Left lung (tissue), 10 donors: ENCODE measurements around the gene ADGRA1. TPM values are rescaled to one million over a fixed set of nuclear protein-coding genes. Genes with fewer than 3 reads are reported as not detected.
A peak's percentile ranks its signal among the peaks of the same experiment; 100 is the strongest.

Experiments used
- ATAC-seq: fragments of 200-7000 bp; cut with Tn5 transposase; one replicate; pipeline ENCODE4 v1.9.1; 2020; ENCODE audit warnings: moderate library complexity
- DNase-seq, 4 donors: peaks; one replicate each; pipeline ENCODE4 v3.0.0-alpha.2; 2013 to 2020
- H3K27ac ChIP-seq, 2 donors: fragments of 200-600 bp; sonication (generic) in 1 of 2; one replicate each; pipeline versions ENCODE4 v1.5.0 to v1.8.0; 2020 to 2021
- H3K27me3 ChIP-seq, 2 donors: fragments of 200-600 bp; sonication (generic) in 1 of 2; one replicate each; pipeline versions ENCODE4 v1.5.0 to v1.8.0; 2020 to 2021
- H3K36me3 ChIP-seq, 2 donors: fragments of 200-600 bp; sonication (generic) in 1 of 2; one replicate each; pipeline versions ENCODE4 v1.5.0 to v1.8.0; 2020 to 2021
- H3K4me1 ChIP-seq, 2 donors: fragments of 200-600 bp; one replicate each; pipeline ENCODE4 v1.8.0; 2021
- H3K4me3 ChIP-seq, 2 donors: fragments of 200-600 bp; sonication (generic) in 1 of 2; one replicate each; pipeline versions ENCODE4 v1.5.0 to v1.8.0; 2020 to 2021; ENCODE audit warnings: mild to moderate bottlenecking in 1 of 2
- H3K9me3 ChIP-seq, 2 donors: fragments of 200-600 bp; sonication (generic) in 1 of 2; one replicate each; pipeline versions ENCODE4 v1.5.0 to v1.8.0; 2020 to 2021
- CTCF ChIP-seq, 2 donors: fragments of 200-600 bp; sonication (generic) in 1 of 2; IDR thresholded peaks; one replicate each; pipeline versions ENCODE4 v1.5.0 to v1.8.0; 2021; ENCODE audit warnings: antibody characterized with exemption in 2 of 2
- intact Hi-C, 2 donors: fragments of 100-400 bp; cut with DNase I; formaldehyde crosslinking; loops; one replicate each; pipeline versions ENCODE4 v1.11.2 to v1.14.2; 2022
- polyA plus RNA-seq, 6 donors: library from polyadenylated mRNA; unstranded; fragments of 120-200 nt; gene quantifications; one replicate each; pipeline ENCODE4 v1.2.1, GENCODE V29; 2013; ENCODE audit not compliant: insufficient read length in 6 of 6
- total RNA-seq, 2 donors: library from RNA; stranded (reverse); fragmentation: NEBNext Ultra II Directional; extraction: Animal tissue kit (Norgen Biotek cat#: 25700); gene quantifications; one replicate each; pipeline ENCODE4 v1.2.1, GENCODE V29; 2021
- donor health status: DM: no; HTN: yes; CAD: no.
- donor health status: DM: no; HTN: no; CAD: no.

The ADGRA1 gene
- total and polyA plus RNA-seq, 8 donors: 0.07 to 0.24 (median 0.09) TPM; not detected in 1

- DNase-seq: peak in 3 of 4 donors; percentile 4 to 67 (median 21)
- TF ChIP-seq CTCF (IDR thresholded peaks at IDR 0.05): no peak
- no peak for ATAC-seq
- peaks cover 5 to 73% of the 10 kb centered on the region in 2 donors for H3K27me3 ChIP-seq
- H3K27ac ChIP-seq: no peak overlapping the region
- H3K4me3 ChIP-seq: no peak overlapping the region
- intact Hi-C loops: no loop called here
- H3K9me3 ChIP-seq: peaks cover 0 to 27% of the 10 kb centered on the region in 2 donors
- H3K4me1 ChIP-seq: no peaks in the 10 kb centered on the region
- H3K36me3 ChIP-seq: no peaks in the 10 kb centered on the region
Observed at GRCh38 chr10:133104963-133105640, 17.4 kb downstream of the ADGRA1 start.

- ATAC-seq: no peak
- Histone ChIP-seq H3K27ac (no peak overlapping the region), H3K4me3 (no peak overlapping the region), H3K4me1 (no peaks in the 10 kb centered on the region), H3K9me3 (peaks cover 0 to 27% of the 10 kb centered on the region in 2 donors), H3K36me3 (no peaks in the 10 kb centered on the region), H3K27me3 (peaks cover 0 to 70% of the 10 kb centered on the region in 2 donors)
- intact Hi-C loops: no loop called here
- peak in 1 of 4 donors; percentile 54 for DNase-seq
- no peak for TF ChIP-seq CTCF (IDR thresholded peaks at IDR 0.05)
Observed at GRCh38 chr10:133105686-133106390, 18.1 kb downstream of the ADGRA1 start.

GRCh38 chr10:133106516-133106915, 18.8 kb downstream of the ADGRA1 start:
- Histone ChIP-seq H3K9me3 (peaks cover 0 to 27% of the 10 kb centered on the region in 2 donors), H3K4me1 (no peaks in the 10 kb centered on the region), H3K27me3 (peaks cover 0 to 64% of the 10 kb centered on the region in 2 donors), H3K27ac (no peak overlapping the region), H3K36me3 (no peaks in the 10 kb centered on the region), H3K4me3 (no peak overlapping the region)
- intact Hi-C loops: no loop called here
- no peak for TF ChIP-seq CTCF (IDR thresholded peaks at IDR 0.05)
- DNase-seq (peak in 1 of 4 donors; percentile 47), ATAC-seq (no peak)

- Histone ChIP-seq H3K36me3 (no peaks in the 10 kb centered on the region), H3K9me3 (peaks cover 0 to 27% of the 10 kb centered on the region in 2 donors), H3K4me1 (no peaks in the 10 kb centered on the region), H3K27ac (no peak overlapping the region), H3K4me3 (no peak overlapping the region), H3K27me3 (peaks cover 0 to 55% of the 10 kb centered on the region in 2 donors)
- TF ChIP-seq CTCF (IDR thresholded peaks at IDR 0.05): no peak
- intact Hi-C loops: no loop called here
- no peak for DNase-seq
- no peak for ATAC-seq
Observed at GRCh38 chr10:133107442-133107841, 19.7 kb downstream of the ADGRA1 start.

GRCh38 chr10:133109711-133110110, 22.0 kb downstream of the ADGRA1 start:
- intact Hi-C loops: no loop called here
- TF ChIP-seq CTCF (IDR thresholded peaks at IDR 0.05): no peak
- Histone ChIP-seq H3K4me1 (no peaks in the 10 kb centered on the region), H3K4me3 (no peak overlapping the region), H3K9me3 (peaks cover 0 to 27% of the 10 kb centered on the region in 2 donors), H3K36me3 (no peaks in the 10 kb centered on the region), H3K27ac (peak overlapping the region in 1 of 2 donors; percentile 26), H3K27me3 (peaks cover 0 to 32% of the 10 kb centered on the region in 2 donors)
- DNase-seq (peak in 1 of 4 donors; percentile 51), ATAC-seq (peak; percentile 67)
